KMS-11 (cell line): ENCODE results near the gene ABCB6.

ENCODE experiments used
- H2AFZ ChIP-seq: fragments of 200-600 bp; sonication (generic); 2 replicates; pipeline ENCODE4 v1.6.1; 2016; ENCODE audit warnings: antibody characterized with exemption, mixed run types, low read depth
- H3K27ac ChIP-seq: fragments of 200-600 bp; sonication (generic); 2 replicates; pipeline ENCODE4 v1.6.1; 2016; ENCODE audit warnings: mild to moderate bottlenecking, mixed run types
- H3K27me3 ChIP-seq: fragments of 200-600 bp; sonication (generic); 2 replicates; pipeline ENCODE4 v1.6.1; 2017; ENCODE audit warnings: mild to moderate bottlenecking, low read depth, mixed run types, moderate library complexity; ENCODE audit not compliant: insufficient read depth
- H3K36me3 ChIP-seq: fragments of 200-600 bp; sonication (generic); 2 replicates; pipeline ENCODE4 v1.6.1; 2017; ENCODE audit warnings: mild to moderate bottlenecking, mixed run types; ENCODE audit not compliant: insufficient read depth
- H3K4me1 ChIP-seq: fragments of 200-600 bp; sonication (generic); 2 replicates; pipeline ENCODE4 v1.6.1; 2016; ENCODE audit warnings: mild to moderate bottlenecking, low read depth, mixed run types; ENCODE audit not compliant: poor library complexity, severe bottlenecking
- H3K4me2 ChIP-seq: fragments of 200-600 bp; sonication (generic); 2 replicates; pipeline ENCODE4 v1.7.0; 2016; ENCODE audit warnings: mild to moderate bottlenecking, mixed run types
- H3K4me3 ChIP-seq: fragments of 200-600 bp; sonication (generic); IDR thresholded peaks from 2 replicates; pipeline ENCODE4 v1.6.1; 2017; ENCODE audit warnings: low read depth, low read length, mixed read lengths; ENCODE audit not compliant: insufficient read depth
- H3K79me2 ChIP-seq: fragments of 200-600 bp; sonication (generic); 2 replicates; pipeline ENCODE4 v1.6.1; 2016; ENCODE audit warnings: low read depth, mixed run types; ENCODE audit not compliant: insufficient read depth
- H3K9ac ChIP-seq: fragments of 200-600 bp; sonication (generic); 2 replicates; pipeline ENCODE4 v1.6.1; 2016; ENCODE audit warnings: mild to moderate bottlenecking, mixed run types
- H4K20me1 ChIP-seq: fragments of 200-600 bp; sonication (generic); 2 replicates; pipeline ENCODE4 v1.6.1; 2016; ENCODE audit warnings: mild to moderate bottlenecking, mixed run types; ENCODE audit not compliant: insufficient read depth
- CTCF ChIP-seq: fragments of 200-600 bp; sonication (generic); conservative IDR thresholded peaks from 2 replicates; pipeline ENCODE4 v1.6.1; 2017; ENCODE audit warnings: low read depth, mild to moderate bottlenecking, antibody characterized with exemption, low read length, moderate library complexity, mixed read lengths

ABCB6 gene

GRCh38 chr2:219180961-219181360 is 37.8 kb downstream of the ABCB6 start:
- H3K9ac ChIP-seq = no peak overlapping the region
- no peaks in the 10 kb centered on the region for H3K36me3 ChIP-seq
- no peak overlapping the region for H2AFZ ChIP-seq
- peaks cover 22% of the 10 kb centered on the region; the same call in 1 of the 2 replicates for H3K79me2 ChIP-seq
- no peaks in the 10 kb centered on the region for H4K20me1 ChIP-seq
- TF ChIP-seq CTCF = no peak
- no peak overlapping the region for H3K4me2 ChIP-seq
- H3K4me1 ChIP-seq = peaks cover 9% of the 10 kb centered on the region
- no peaks in the 10 kb centered on the region for H3K27me3 ChIP-seq
- no peak overlapping the region for H3K4me3 ChIP-seq
- no peak overlapping the region for H3K27ac ChIP-seq

GRCh38 chr2:219179601-219180465 is 38.9 kb downstream of the ABCB6 start:
- Histone ChIP-seq H3K4me3 (no peak overlapping the region), H3K4me2 (peak overlapping the region; percentile 98), H3K79me2 (peaks cover 29% of the 10 kb centered on the region; the same call in 1 of the 2 replicates), H3K27ac (no peak overlapping the region), H3K36me3 (no peaks in the 10 kb centered on the region), H3K9ac (no peak overlapping the region), H4K20me1 (no peaks in the 10 kb centered on the region), H2AFZ (no peak overlapping the region), H3K27me3 (no peaks in the 10 kb centered on the region), H3K4me1 (peaks cover 18% of the 10 kb centered on the region)
- TF ChIP-seq CTCF = no peak

- Histone ChIP-seq H3K27me3 (no peaks in the 10 kb centered on the region), H4K20me1 (no peaks in the 10 kb centered on the region), H3K4me3 (peak overlapping the region; percentile 60), H3K27ac (no peak overlapping the region), H3K4me1 (peaks cover 18% of the 10 kb centered on the region), H3K9ac (peak overlapping the region; percentile 59; the same call in 1 of the 2 replicates), H2AFZ (peak overlapping the region; percentile 57), H3K4me2 (peak overlapping the region; percentile 98), H3K79me2 (peaks cover 29% of the 10 kb centered on the region; the same call in 1 of the 2 replicates), H3K36me3 (no peaks in the 10 kb centered on the region)
- TF ChIP-seq CTCF = 0 out of 2 replicates have a peak, but pooled peaks have one; percentile 12
Measured at GRCh38 chr2:219178377-219179175, 40.2 kb downstream of the ABCB6 start.

- no peaks in the 10 kb centered on the region for H3K36me3 ChIP-seq
- H3K4me1 ChIP-seq = peaks cover 18% of the 10 kb centered on the region
- peak within 1 kb of the TSS; percentile 86 for H2AFZ ChIP-seq
- peak within 1 kb of the TSS; percentile 59 for H3K9ac ChIP-seq
- peak within 1 kb of the TSS; percentile 81 for H3K27ac ChIP-seq
- peak within 1 kb of the TSS; percentile 98 for H3K4me2 ChIP-seq
- H3K79me2 ChIP-seq = peaks cover 29% of the 10 kb centered on the region; the same call in 1 of the 2 replicates
- H3K27me3 ChIP-seq = no peaks in the 10 kb centered on the region
- peak within 1 kb of the TSS; percentile 60 for H3K4me3 ChIP-seq
- H4K20me1 ChIP-seq = no peaks in the 10 kb centered on the region
- no peak for TF ChIP-seq CTCF
Measured at GRCh38 chr2:219177552-219178376, 41.0 kb downstream of the ABCB6 start, which contains the start of gene RETREG2. Gene RETREG2, plus strand, starts transcription at chr2:219178275. Its CDS starts 78 bp downstream, at chr2:219178353.
